ENCODE measurements around the gene SLC24A4. TPM values are rescaled to one million over a fixed set of nuclear protein-coding genes. Genes with fewer than 3 reads are reported as not detected.

SLC24A4 gene
- total RNA-seq, 1 donor from 2014 or later = under 0.01 TPM

- no peak for DNase-seq (ENCODE audit: low read depth in 2 of 2)
Measured at GRCh38 chr14:92516344-92516965, 193.5 kb downstream of the SLC24A4 start.

- DNase-seq (ENCODE audit: low read depth in 2 of 2) = no peak
Measured at GRCh38 chr14:92516966-92517506, 194.1 kb downstream of the SLC24A4 start.

DNA sequence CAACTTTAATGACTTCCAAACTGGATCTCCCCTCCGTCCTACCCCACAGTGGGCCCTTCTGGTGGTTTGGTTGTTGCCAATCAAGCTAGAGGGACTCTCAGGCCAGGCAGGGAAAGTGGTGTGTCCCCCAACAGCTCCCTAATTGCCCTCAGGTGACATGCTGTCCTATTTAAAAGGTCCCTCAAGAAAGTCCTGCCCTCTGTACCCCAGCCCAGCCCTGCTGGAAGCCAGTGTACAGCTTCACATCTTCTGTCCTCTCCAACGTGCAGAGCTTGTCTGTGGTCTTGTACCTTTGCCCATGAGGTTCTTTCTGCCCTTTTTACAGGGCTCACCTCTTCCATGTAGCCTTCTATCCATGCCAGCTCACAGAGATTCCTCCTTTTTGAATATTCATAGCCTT is 194.8 kb downstream of the SLC24A4 start:
- no peak for DNase-seq (ENCODE audit: low read depth in 2 of 2)

DNA sequence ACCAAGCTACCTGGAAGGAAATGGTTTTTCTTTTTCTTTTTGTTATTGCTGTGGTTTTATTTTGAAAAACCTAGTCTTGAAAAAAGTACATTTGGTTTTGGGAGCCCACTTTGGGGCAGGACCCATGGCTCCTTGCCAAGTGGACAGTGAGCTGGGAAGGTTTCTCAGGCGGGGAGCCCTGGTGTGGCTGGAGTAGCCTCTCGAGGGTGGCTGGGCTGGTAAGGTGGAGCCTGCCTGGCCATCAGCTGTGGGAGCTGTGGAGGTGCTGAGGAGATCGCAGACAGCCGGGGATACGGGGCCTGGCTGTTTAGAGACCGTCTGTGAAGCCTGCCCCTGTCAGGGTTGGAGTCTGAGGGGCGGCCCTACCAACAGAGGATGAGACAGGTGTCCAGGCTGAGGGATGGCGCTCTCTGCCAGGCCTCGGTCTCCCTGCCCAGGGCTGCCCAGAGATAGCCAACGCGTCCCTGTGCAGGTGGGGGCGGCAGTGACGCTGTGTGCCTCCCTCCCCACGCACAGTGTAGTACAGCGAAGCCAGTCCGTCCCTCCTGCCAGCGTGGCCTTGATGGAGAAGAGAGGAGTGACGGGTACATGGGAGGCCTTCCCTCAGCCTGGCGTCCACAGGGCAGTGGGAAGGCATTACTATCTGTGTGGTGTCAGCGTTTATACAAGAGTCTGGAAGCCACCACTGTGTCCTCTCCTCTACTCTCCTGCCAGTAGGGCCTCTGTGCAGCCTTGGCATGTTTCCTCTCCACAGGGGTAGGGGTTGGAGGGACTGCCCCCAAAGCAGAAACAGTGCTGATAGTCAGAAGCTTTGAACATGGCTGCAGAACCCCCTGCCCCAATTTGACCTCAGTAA is 196.5 kb downstream of the SLC24A4 start:
- no peak for DNase-seq (ENCODE audit: low read depth in 2 of 2)

GRCh38 chr14:92520102-92521057 is 197.4 kb downstream of the SLC24A4 start:
- DNase-seq (ENCODE audit: low read depth in 2 of 2) = no peak

DNA sequence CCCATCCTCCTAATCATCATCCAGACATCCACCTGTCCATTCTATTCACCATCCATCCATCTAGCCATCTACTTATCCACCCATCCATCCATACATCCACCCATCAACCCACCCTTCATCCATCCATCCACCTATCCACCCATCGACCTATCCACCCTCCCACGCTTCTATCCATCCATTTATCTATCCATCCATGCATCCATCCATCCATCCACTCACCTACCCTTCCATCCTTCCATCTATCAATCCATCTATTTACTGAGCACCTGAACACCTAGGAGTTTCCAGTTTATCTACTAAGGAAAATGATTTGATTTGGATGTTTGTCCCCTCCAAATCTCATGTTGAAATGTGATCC is 198.1 kb downstream of the SLC24A4 start:
- DNase-seq (ENCODE audit: low read depth in 2 of 2) = no peak

GRCh38 chr14:92523752-92524151 is 200.8 kb downstream of the SLC24A4 start:
- DNase-seq (ENCODE audit: low read depth in 2 of 2) = no peak

- no peak for DNase-seq (ENCODE audit: low read depth in 2 of 2)
Measured at GRCh38 chr14:92524602-92525185, 201.7 kb downstream of the SLC24A4 start.

GRCh38 chr14:92525322-92526095 is 202.5 kb downstream of the SLC24A4 start:
- DNase-seq (ENCODE audit: low read depth in 2 of 2) = no peak

- no peak for DNase-seq (ENCODE audit: low read depth in 2 of 2)
Measured at GRCh38 chr14:92527721-92528120, 204.8 kb downstream of the SLC24A4 start.

DNA sequence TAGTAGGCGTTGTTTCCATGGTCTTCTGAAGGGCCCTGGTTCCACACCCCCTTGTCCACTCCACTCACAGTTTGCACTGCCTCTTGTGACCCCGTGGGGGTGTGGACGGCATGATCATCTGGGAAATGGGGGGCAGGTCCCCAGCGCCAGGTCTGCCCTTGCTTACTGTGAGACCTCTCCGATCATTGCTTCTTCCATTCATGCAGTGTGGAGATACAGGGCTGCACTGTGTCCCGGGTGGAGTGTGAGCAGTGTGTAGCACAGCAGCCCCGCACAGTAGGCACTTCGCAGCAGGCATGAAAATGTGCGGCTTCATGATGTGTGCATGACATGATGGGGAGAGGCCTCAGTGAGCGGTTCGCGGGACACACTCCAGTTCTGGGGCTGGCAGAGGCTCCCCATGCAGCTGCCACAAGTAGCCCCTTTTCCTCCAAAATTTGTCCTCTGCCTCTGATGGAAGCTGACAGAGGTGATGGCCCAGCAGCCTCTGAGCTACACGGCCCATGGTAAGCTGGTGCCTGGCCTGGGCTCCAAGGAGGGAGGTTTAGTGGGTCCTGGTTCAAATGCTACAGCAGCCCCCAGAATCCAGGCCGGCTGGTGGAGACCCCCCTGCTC is 205.6 kb downstream of the SLC24A4 start:
- no peak for DNase-seq (ENCODE audit: low read depth in 2 of 2)

DNA sequence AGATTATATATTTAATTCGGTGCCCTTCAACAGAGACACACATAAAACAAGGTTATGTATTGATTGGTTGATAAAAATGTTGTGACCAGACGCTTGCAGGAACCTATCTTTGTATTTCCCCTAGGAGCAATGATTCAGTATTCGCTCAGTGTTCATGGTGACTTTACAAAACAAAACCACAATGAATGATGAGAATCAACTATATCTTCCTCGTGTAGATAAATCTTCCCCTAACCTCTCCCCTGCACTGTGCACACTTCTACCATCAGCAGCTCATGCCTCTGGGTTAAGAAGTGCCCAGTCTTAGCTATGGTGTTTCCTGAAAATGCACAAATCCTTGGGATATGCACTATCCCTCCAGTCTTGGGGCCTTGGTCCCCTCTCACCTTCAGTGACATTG is 206.9 kb downstream of the SLC24A4 start:
- DNase-seq (ENCODE audit: low read depth in 2 of 2) = no peak

DNA sequence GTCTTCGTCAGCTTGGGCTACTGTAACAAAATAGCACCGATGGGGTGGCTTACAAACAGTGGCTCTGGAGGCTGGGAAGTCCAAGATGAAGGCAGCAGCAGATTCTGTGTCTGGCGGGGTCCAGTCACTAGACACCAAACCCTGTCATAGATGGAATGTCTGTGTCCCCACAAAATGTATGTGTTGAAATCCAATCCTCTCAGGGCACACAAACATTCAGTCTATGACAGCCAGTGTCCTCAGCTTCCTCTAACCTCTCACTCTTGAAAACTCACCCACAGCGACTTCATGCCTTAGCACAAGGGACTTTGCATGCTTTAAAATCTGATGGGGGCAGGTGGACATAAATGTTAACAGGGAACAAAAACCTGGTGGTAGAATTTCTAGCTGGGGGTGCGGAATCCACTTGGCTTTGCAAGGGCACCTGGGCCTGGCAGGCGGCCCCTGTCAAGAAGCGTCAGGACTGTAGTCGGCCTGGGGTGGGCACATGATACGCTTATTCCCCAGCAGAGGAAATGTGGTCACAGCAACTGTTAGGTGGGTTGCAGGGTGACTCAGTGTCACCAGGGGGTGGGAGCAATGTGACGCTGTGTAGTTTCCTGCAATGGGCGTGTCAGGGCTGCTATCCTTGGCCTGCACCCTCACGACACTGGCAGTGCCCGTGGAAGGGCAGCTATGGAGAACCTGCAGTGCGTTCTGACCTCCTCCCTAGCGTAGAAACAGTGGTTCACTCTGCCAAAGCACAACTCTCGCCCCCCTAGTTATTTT is 208.3 kb downstream of the SLC24A4 start:
- DNase-seq (ENCODE audit: low read depth in 2 of 2) = peak; percentile 52 to 65

DNA sequence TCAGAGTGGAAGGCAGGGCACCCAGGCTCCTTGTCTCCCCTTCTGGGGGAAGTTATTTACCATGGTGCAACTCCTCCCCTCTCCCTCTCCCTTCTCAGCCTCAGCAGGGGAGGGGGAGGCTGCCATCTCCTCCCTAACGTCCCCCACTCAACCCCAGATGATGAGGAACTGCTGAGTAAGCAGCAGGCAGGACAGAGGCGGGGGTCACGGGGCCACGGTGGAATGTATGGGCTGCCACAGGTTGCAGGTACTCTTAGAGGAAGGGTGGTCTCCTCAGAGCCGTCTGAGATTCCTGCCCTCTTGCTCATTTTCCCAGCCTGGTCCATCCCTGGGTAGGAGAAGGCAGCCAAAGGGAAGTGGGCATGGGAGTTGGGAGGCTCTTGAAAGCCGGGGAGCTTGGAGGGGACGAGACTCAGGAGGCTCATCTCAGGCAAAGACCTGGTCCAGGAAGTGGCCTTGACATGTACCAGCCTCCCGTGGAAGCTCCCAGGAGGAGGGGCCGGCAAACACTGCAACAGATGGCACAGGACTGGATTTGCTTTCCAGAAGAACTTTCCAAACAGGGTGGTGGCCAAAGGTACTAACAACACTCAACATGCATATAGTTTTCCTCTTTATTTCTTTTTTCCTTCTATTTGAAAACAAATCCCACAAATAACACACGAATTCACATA is 209.7 kb downstream of the SLC24A4 start:
- no peak for DNase-seq (ENCODE audit: low read depth in 2 of 2)

GRCh38 chr14:92534932-92535643 is 212.1 kb downstream of the SLC24A4 start:
- DNase-seq (ENCODE audit: low read depth in 2 of 2) = no peak

DNA sequence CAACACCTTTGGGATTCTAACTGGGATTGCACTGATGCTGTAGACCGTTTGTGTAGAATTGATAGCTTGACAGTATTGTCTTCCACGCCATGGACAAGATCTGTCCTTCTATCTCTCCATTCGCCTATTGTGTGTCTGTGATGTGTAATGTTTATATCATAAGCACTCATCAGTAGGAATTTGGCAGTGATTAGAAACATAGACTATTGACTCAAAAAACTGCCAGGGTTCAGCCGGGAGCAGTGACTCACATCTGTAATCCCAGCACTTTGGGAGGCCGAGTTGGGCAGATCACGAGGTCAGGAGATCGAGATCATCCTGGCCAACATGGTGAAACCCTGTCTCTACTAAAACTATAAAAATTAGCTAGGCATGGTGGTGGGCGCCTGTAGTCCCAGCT is 213.3 kb downstream of the SLC24A4 start:
- peak; percentile 60 to 70 for DNase-seq (ENCODE audit: low read depth in 2 of 2)

- DNase-seq (ENCODE audit: low read depth in 2 of 2) = no peak
Measured at GRCh38 chr14:92538412-92538985, 215.5 kb downstream of the SLC24A4 start.

- no peak for DNase-seq (ENCODE audit: low read depth in 2 of 2)
Measured at GRCh38 chr14:92539419-92539818, 216.5 kb downstream of the SLC24A4 start.

Data from dermis microvascular lymphatic vessel endothelial cell (primary cell).